Activated naive CD8-positive, alpha-beta T cell treated with anti-CD3 and anti-CD28 coated beads, Interleukin-2, amount 10 ng/mL, durations not matched to agents 7 days and 5 days (primary cell): ENCODE data around the gene SELENOS. TPM values are rescaled to one million over a fixed set of nuclear protein-coding genes. Genes with fewer than 3 reads are reported as not detected.

Source experiments
- ATAC-seq: fragments of 150-1000 bp; cut with Tn5 transposase; one replicate; pipeline ENCODE4 v1.10.0; 2021; ENCODE audit warnings: low read depth, moderate library complexity
- POLR2A ChIA-PET: fragments of 350-600 bp; sonication (Branson Sonifier 250); formaldehyde crosslinking; loops from one replicate; lab custom pipeline; 2021; ENCODE audit warnings: antibody characterized with exemption; lab: Charles Lee
- DNase-seq: peaks from one replicate; pipeline ENCODE4 v3.0.0; 2021
- H3K27ac Mint-ChIP-seq: one replicate; pipeline ENCODE4 v1.8.0; 2022; ENCODE audit warnings: mild to moderate bottlenecking, mixed read lengths
- H3K27me3 Mint-ChIP-seq: one replicate; pipeline ENCODE4 v1.8.0; 2022; ENCODE audit warnings: mild to moderate bottlenecking, moderate library complexity, mixed read lengths
- H3K36me3 Mint-ChIP-seq: one replicate; pipeline ENCODE4 v1.8.0; 2021; ENCODE audit warnings: mild to moderate bottlenecking, mixed read lengths
- H3K4me1 Mint-ChIP-seq: one replicate; pipeline ENCODE4 v1.8.0; 2021; ENCODE audit warnings: mixed read lengths
- H3K4me3 Mint-ChIP-seq: one replicate; pipeline ENCODE4 v1.8.0; 2022; ENCODE audit warnings: mild to moderate bottlenecking, moderate library complexity, mixed read lengths
- H3K9me3 Mint-ChIP-seq: one replicate; pipeline ENCODE4 v1.8.0; 2021; ENCODE audit warnings: mixed read lengths
- total RNA-seq, 2 experiments: library from RNA; stranded (reverse); gene quantifications; one replicate each; pipeline ENCODE4 v1.2.3, GENCODE V29; 2021

The SELENOS gene
- total RNA-seq, 2 experiments from 2014 or later, result 27.2 to 28.2 TPM

DNA sequence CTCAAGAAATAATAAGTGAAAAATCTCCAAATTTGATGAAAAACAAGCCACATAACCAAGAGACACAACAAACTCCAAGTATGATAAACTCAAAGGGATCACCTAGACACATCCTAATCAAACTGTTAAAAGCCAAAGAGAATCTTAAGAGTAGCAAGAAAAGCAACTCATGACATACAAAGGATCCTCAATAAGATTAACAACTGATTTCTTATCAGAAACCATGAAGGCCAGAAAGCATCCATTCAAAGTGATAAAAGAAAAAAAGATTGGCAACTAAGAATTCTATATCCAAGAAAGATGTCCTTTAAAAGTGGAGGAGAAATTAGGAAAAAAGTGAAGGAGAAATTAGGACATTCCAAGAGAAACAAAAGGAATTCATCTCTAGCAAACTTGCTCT lies 49.0 kb downstream of the SELENOS start:
- Mint-ChIP-seq H3K36me3 (peaks cover 67% of the 10 kb centered on the region), H3K27ac (no peak overlapping the region), H3K4me1 (peaks cover 33% of the 10 kb centered on the region), H3K9me3 (peaks cover 9% of the 10 kb centered on the region), H3K27me3 (no peaks in the 10 kb centered on the region), H3K4me3 (no peak overlapping the region)
- DNase-seq (no peak), ATAC-seq (no peak)
- POLR2A ChIA-PET, result no interaction called here

DNA sequence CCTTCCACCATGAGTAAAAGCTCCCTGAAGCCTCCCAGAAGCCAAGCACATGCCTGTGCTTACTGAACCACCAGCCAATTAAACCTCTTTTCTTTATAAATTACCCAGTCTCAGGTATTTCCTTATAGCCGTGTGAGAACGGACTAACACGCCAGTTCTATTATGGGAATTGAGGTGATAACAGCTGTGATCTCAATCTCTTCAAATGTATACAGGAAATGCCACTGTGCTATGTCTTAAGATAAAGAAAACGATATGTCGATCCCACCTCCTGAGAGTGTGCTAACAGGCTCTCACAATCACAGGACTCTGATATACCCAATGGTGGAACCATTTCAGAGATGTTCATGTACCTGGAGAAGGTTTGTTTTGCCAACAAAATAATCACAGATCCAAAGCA lies 51.6 kb downstream of the SELENOS start:
- H3K36me3 Mint-ChIP-seq, result peaks cover 56% of the 10 kb centered on the region
- H3K27ac Mint-ChIP-seq, result no peak overlapping the region
- no peaks in the 10 kb centered on the region for H3K27me3 Mint-ChIP-seq
- DNase-seq, result no peak
- no peak overlapping the region for H3K4me3 Mint-ChIP-seq
- H3K9me3 Mint-ChIP-seq, result peaks cover 9% of the 10 kb centered on the region
- POLR2A ChIA-PET, result no interaction called here
- peaks cover 42% of the 10 kb centered on the region for H3K4me1 Mint-ChIP-seq
- no peak for ATAC-seq

Other genes starting within 250 kb of the SELENOS start
- 10 to 100 TPM; 37.0 to 37.8 TPM for gene CHSY1, start 25.4 kb downstream of the SELENOS start, total RNA-seq
- 100 to 1,000 TPM; 121 TPM for gene SNRPA1, start 17.8 kb upstream of the SELENOS start, total RNA-seq
- 1 to 10 TPM; 1.4 to 2.1 TPM for gene PCSK6, start 212.2 kb upstream of the SELENOS start, total RNA-seq